OCI-LY3 (cell line): ENCODE data around the gene EVX2.

ENCODE experiments used
- CTCF ChIP-seq: fragments of 200-600, 300-600 bp; sonication (generic); IDR thresholded peaks from 2 replicates; pipeline ENCODE4 v1.5.1; 2014; ENCODE audit warnings: antibody characterized with exemption, low read length, low read depth
- EZH2phosphoT487 ChIP-seq: fragments of 200-600 bp; shearing (Covaris generic); IDR thresholded peaks from 2 replicates; pipeline ENCODE4 v1.6.1; 2018; ENCODE audit warnings: antibody characterized with exemption, mixed run types, low read depth

- TF ChIP-seq CTCF: no peak
- no peak for TF ChIP-seq EZH2phosphoT487
Measured at GRCh38 chr2:176072951-176073904, 10.5 kb downstream of the EVX2 start.
